Transverse colon (tissue), 4 donors: ENCODE data around the gene UGT2B15. TPM values are rescaled to one million over a fixed set of nuclear protein-coding genes. Genes with fewer than 3 reads are reported as not detected.
"Not testable (repeated sequence)": the region's sequence is repeated elsewhere in the genome, so short reads cannot be mapped to it uniquely, and the experiment has no call there.

Experiments used
- DNase-seq: peaks from one replicate; pipeline ENCODE4 v3.0.0-alpha.2; 2019
- H3K27ac ChIP-seq, 4 donors: fragments of 200-600 bp; sonication (generic); 2 replicates each; pipeline ENCODE4 v1.5.1; 2016 to 2018; ENCODE audit warnings: inconsistent platforms in 4 of 4
- H3K27me3 ChIP-seq: fragments of 200-600 bp; sonication (generic); 2 replicates; pipeline ENCODE4 v1.5.1; 2017; ENCODE audit warnings: inconsistent platforms
- H3K36me3 ChIP-seq, 4 donors: fragments of 200-600 bp; sonication (generic); 2 replicates each; pipeline ENCODE4 v1.5.1; 2017 to 2019; ENCODE audit warnings: inconsistent platforms in 4 of 4
- H3K4me1 ChIP-seq, 4 donors: fragments of 200-600 bp; sonication (generic); 2 replicates each; pipeline ENCODE4 v1.5.1; 2017 to 2020; ENCODE audit warnings: inconsistent platforms in 4 of 4
- H3K4me3 ChIP-seq, 4 donors: fragments of 200-600 bp; sonication (generic); 1 replicate in 1 of 4; 2 replicates in 3 of 4; pipeline versions ENCODE4 v1.5.1 to v1.6.1; 2017 to 2019; ENCODE audit warnings: inconsistent platforms in 4 of 4
- H3K9me3 ChIP-seq, 2 donors: fragments of 200-600 bp; sonication (generic); 2 replicates each; pipeline ENCODE4 v1.5.1; 2017 to 2019; ENCODE audit warnings: inconsistent platforms in 2 of 2
- CTCF ChIP-seq, 5 experiments: fragments of 200-600 bp in 3 of 5; fragments of 450-650 bp in 2 of 5; sonication (generic) in 3 of 5; IDR thresholded peaks; 1 replicate in 2 of 5; 2 replicates in 3 of 5; pipeline ENCODE4 v1.5.1; 2016 to 2017; ENCODE audit warnings: antibody characterized with exemption in 5 of 5, inconsistent platforms in 3 of 5, mild to moderate bottlenecking in 2 of 5, moderate library complexity in 1 of 5
- EP300 ChIP-seq: sonication (generic); formaldehyde crosslinking; IDR thresholded peaks from one replicate; pipeline ENCODE4 v1.6.1; 2017; ENCODE audit warnings: antibody characterized with exemption, low read depth
- POLR2A ChIP-seq: fragments of 450-650 bp; IDR thresholded peaks from one replicate; pipeline ENCODE4 v1.6.1; 2016; ENCODE audit warnings: antibody characterized with exemption, mild to moderate bottlenecking, moderate library complexity
- POLR2AphosphoS5 ChIP-seq, 3 donors: sonication (generic); formaldehyde crosslinking; IDR thresholded peaks; one replicate each; pipeline ENCODE4 v1.6.1; 2016; ENCODE audit warnings: antibody characterized with exemption in 3 of 3
- WGBS, 2 donors: methylation state at CpG; one replicate each; pipeline ENCODE4 v1.1.5; 2018; ENCODE audit warnings: low coverage in 1 of 2; 5-methylcytosine and 5-hydroxymethylcytosine counted together
- in situ Hi-C, 4 donors: fragments of 200-750 bp; cut with MboI; loops; one replicate each; pipeline versions ENCODE4 v1.15.0 to v1.15.1; 2017; ENCODE audit warnings: low sequenced_read_pairs in 3 of 4, low pct_ligation_motif_present in 1 of 4, low pct_unique_long_range_greater_than_20kb in 1 of 4
- intact Hi-C: fragments of 100-400 bp; cut with DNase I; formaldehyde crosslinking; loops from one replicate; pipeline ENCODE4 v1.15.1; 2023; ENCODE audit warnings: low total_unique reads
- total RNA-seq, 4 donors: library from RNA; depleted of rRNA; stranded (reverse); fragments of >200 nt; gene quantifications; one replicate each; pipeline ENCODE4 v1.1.0, GENCODE V29; 2016

UGT2B15 gene
- total RNA-seq, 4 donors from 2014 or later: 2.6 to 93.0 (median 17.6) TPM; not detected in 1

- in situ Hi-C loops, H3K27me3 ChIP-seq, H3K27ac ChIP-seq, H3K4me1 ChIP-seq, H3K9me3 ChIP-seq, DNase-seq, intact Hi-C loops, H3K36me3 ChIP-seq, H3K4me3 ChIP-seq: not testable (repeated sequence)
- WGBS, 2 donors: no CpG with 5 or more reads among the region's 1 CpG
Observed at GRCh38 chr4:68662836-68663574, 7.4 kb downstream of the UGT2B15 start.

DNA sequence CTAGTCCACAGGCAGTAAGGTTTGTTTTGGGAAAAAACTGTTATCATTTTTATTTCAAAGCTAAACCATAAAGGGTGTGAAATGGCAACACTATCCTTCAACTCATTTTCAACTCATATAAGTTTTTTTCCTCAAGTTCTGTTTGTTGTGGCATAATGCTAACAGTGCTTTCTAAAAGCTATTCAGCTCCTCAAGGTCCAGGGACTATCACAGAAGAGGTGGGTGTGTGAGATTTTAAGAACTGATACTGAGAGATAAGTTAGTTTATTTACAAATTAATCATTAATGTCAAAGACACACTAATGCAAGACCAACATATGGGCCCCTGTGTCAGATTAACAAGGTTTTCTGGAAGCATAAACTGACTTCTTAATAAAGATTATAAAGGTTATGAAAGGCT, 11.8 kb downstream of the UGT2B15 start:
- Histone ChIP-seq H3K4me3 (no peak overlapping the region), H3K4me1 (peaks cover 0 to 39% (median 9%) of the 10 kb centered on the region in 4 donors), H3K27me3 (no peaks in the 10 kb centered on the region), H3K27ac (no peak overlapping the region), H3K9me3 (no peaks in the 10 kb centered on the region), H3K36me3 (no peaks in the 10 kb centered on the region)
- DNase-seq: no peak
- in situ Hi-C loops: no loop called here
- intact Hi-C loops: no loop called here
- TF ChIP-seq CTCF (IDR thresholded peaks at IDR 0.05): no peak

DNA sequence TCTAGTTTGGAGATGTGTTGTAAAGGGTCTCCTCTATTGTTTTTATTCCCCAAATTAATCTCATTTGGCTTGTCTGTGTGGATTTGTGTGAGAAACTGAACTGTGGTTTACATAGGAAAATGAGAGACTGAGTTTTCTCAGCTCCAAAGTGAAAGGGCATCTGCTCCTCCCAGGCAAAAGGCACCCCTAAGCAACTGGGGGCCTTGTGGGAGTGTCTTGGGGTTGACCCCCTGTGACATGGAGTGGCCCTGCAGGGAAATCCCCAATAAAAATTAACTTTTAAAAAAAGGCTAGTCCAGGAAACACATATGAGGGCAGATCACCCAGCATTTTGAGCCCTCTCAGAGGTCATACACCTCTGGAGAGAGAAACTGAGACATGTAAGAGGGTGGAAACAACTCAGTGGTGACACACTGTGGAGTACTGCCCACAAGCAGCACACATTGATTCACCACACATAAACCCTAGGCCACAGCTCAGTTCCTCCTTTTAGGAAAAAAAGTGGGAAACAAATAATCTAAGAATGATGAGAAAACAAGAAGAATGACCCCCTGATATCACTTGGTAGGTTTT, 13.3 kb downstream of the UGT2B15 start:
- in situ Hi-C loops, H3K27me3 ChIP-seq, H3K36me3 ChIP-seq, DNase-seq, H3K9me3 ChIP-seq, intact Hi-C loops, H3K4me3 ChIP-seq: not testable (repeated sequence)
- H3K27ac ChIP-seq: peak overlapping the region in 2 of 4 donors; percentile 74
- H3K4me1 ChIP-seq: peaks cover 0 to 39% (median 9%) of the 10 kb centered on the region in 4 donors

- intact Hi-C loops, DNase-seq, in situ Hi-C loops, H3K9me3 ChIP-seq, H3K4me3 ChIP-seq, H3K27me3 ChIP-seq, H3K36me3 ChIP-seq: not testable (repeated sequence)
- 57 to 67% methylated on average over 2 of the region's 2 CpGs for WGBS, 2 donors
- Histone ChIP-seq H3K4me1 (peaks cover 0 to 39% (median 9%) of the 10 kb centered on the region in 4 donors), H3K27ac (peak overlapping the region in 2 of 4 donors; percentile 74)
Observed at GRCh38 chr4:68656445-68656973, 13.9 kb downstream of the UGT2B15 start.

DNA sequence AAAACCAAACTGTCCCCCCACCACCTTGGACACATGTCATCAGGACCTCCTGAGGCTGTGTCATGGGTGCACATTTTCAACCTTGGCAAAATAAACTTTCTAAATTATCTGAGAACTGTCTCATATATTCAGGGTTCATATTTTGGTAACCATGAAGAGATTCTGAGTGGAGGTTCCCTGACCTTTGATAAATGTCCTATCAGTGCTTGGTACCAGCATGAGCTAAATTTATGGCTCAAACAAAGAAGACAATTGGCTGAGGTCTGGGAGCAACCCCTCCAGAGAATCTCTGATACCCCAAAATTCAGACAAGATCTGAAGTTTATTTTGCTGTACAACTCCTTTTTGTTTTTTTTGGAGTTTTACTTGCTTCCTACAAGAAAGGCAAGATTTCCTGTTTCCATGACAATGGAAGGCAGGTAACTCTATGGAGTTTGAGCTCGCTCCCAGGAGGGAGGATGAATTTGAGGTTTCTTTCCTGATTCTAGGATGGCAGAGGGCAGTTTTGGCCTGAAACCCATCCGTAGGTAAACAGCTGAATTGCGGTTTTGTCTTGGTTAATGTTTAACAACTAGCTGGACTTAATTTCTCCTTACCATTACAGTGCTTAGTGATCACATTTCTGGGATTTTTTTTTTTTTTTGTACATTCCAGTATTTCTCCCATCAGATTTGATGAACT, 14.5 kb downstream of the UGT2B15 start:
- intact Hi-C loops: no loop called here
- Histone ChIP-seq H3K4me1 (peaks cover 0 to 39% (median 9%) of the 10 kb centered on the region in 4 donors), H3K9me3 (no peaks in the 10 kb centered on the region), H3K27me3 (no peaks in the 10 kb centered on the region), H3K36me3 (no peaks in the 10 kb centered on the region), H3K4me3 (no peak overlapping the region), H3K27ac (peak overlapping the region in 2 of 4 donors; percentile 74)
- in situ Hi-C loops: no loop called here
- no peak for DNase-seq
- TF ChIP-seq EP300 (no peak), POLR2A (no peak), CTCF (IDR thresholded peaks at IDR 0.05) (no peak), POLR2AphosphoS5 (IDR thresholded peaks at IDR 0.05) (no peak)
- WGBS, 2 donors: 41 to 56% methylated on average over 2 to 3 of the region's 3 CpGs
